ENCODE results near the gene TEX14.
"Not testable (repeated sequence)": the region's sequence is repeated elsewhere in the genome, so short reads cannot be mapped to it uniquely, and the experiment has no call there.

TEX14 gene

DNA sequence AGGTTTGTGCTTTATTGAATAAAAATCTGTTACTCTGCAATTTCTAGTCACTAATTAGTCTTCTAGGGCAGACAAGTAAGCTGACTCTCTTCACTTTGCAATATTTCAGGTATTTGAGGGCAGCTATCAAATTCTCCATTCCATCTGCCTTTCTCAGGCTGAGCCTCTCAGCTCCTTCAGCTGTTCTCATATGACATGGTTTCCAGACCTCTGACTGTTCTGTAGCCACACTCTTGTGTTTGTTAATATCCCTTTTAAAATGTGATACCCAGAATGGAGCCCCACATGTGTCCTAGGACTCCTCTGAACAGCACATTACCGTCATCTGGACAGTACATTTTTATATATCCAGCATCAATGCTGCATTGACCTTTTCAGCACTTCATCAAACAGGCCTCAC, 131.3 kb downstream of the TEX14 start:
- TF ChIP-seq, protein P1, sequence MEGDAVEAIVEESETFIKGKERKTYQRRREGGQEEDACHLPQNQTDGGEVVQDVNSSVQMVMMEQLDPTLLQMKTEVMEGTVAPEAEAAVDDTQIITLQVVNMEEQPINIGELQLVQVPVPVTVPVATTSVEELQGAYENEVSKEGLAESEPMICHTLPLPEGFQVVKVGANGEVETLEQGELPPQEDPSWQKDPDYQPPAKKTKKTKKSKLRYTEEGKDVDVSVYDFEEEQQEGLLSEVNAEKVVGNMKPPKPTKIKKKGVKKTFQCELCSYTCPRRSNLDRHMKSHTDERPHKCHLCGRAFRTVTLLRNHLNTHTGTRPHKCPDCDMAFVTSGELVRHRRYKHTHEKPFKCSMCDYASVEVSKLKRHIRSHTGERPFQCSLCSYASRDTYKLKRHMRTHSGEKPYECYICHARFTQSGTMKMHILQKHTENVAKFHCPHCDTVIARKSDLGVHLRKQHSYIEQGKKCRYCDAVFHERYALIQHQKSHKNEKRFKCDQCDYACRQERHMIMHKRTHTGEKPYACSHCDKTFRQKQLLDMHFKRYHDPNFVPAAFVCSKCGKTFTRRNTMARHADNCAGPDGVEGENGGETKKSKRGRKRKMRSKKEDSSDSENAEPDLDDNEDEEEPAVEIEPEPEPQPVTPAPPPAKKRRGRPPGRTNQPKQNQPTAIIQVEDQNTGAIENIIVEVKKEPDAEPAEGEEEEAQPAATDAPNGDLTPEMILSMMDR (IDR thresholded peaks at IDR 0.05; ENCODE audit: insufficient read depth, missing control alignments): no peak
- DNase-seq (ENCODE audit: insufficient read length, low spot score) (no peak), FAIRE-seq (no peak)

DNA sequence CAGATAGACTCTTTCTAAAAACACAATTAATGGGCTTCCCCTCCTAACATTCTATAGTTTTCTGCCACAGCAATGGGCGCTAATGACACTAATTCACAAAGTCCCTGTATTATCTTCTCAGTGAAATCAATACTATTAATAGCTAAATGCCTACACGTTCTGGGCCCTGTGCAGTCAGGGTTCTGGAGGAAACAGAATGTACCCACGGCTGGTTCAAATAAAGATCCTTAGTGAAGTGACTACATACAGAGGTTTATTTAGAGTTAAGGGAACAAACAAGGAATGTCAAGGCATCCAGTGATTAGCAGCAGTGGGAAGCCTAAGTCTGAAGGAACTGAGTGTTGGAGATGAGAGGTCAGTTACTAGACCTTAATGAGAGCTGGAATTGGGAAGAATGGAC, 133.9 kb downstream of the TEX14 start:
- DNase-seq (ENCODE audit: insufficient read length, low spot score) (no peak), FAIRE-seq (no peak)
- TF ChIP-seq, protein P1 (IDR thresholded peaks at IDR 0.05; ENCODE audit: insufficient read depth, missing control alignments): no peak

DNA sequence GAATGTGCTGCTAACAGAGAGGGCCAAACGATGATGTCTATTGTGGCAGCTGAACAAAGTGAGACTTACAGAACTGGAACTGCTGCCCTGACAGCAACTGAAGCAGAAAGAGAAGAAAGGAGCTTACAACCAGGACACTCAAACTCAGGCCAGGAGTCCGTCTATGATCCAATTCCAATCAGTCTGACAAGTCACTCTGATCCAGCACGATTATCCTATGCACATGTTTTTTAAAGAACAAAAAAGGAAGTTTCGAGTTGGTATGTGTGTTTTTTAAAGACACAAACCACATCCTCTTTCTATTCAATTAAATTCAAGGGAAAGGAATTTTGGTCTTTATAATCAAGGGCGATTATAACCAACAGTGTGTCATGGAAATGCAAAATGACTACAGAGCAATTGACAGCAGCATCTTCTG, 135.0 kb downstream of the TEX14 start:
- DNase-seq (ENCODE audit: insufficient read length, low spot score) (no peak), FAIRE-seq (no peak)
- TF ChIP-seq, protein P1 (IDR thresholded peaks at IDR 0.05; ENCODE audit: insufficient read depth, missing control alignments): no peak

DNA sequence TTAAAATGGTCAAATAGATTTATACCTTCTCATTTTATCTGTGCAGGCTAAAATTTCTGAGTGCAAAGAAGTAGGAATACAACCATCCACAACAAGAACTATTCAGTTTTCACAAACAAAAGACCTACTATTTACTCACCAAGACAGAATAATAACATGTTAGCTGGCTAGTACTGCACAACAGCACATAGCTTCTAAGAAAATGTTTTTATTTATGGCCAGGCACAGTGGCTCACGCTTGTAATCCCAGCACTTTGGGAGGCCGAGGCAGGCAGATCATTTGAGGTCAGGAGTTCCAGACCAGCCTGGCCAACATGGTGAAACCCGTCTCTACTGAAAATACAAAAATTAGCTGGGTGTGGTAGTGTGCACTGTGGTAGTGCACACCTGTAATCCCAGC, 136.7 kb downstream of the TEX14 start:
- FAIRE-seq; DNase-seq (ENCODE audit: insufficient read length, low spot score): not testable (repeated sequence)

DNA sequence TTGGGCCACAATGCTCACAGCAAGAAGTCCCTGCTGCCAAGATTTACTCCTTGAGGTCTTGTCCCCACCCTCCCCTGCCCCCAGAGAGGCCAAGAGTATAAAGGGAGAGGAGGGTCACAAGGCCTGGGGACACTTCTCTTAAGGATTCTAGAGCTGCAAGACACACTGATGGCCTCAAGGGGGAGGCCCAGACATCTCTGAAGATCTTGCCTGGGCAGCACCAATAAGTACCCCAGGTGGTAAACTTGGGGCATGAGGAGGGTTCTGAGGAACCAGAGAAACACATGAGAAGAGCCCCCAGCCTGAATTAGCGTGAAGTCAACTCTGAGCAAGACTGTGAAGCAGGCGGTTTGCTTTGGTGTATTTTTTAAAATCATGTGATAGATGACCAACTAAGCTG, 150.6 kb downstream of the TEX14 start:
- TF ChIP-seq, protein P1 (IDR thresholded peaks at IDR 0.05; ENCODE audit: insufficient read depth, missing control alignments): peak; percentile 1
- FAIRE-seq (no peak), DNase-seq (ENCODE audit: insufficient read length, low spot score) (no peak)

DNA sequence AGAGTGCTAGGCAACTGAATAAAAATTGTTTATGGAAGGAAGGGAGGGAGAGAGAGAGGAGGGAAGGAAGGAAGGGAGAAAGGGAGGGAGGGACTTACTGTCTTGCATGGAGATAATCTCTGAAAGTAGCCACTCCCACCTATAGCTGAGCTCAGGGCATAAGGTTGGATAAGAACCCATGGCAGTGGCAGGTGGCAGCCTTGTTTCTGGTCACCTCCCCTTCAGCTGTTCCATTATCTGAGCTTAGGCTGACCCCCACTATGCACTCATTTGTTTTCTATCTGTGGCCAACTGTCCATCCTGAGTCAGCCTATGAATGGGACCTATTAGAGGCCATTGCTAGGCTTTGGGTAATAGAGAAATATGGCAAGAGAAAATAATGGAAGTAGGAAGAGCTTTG, 152.1 kb downstream of the TEX14 start:
- FAIRE-seq (peak; percentile 80), DNase-seq (ENCODE audit: insufficient read length, low spot score) (no peak)
- TF ChIP-seq, protein P1 (IDR thresholded peaks at IDR 0.05; ENCODE audit: insufficient read depth, missing control alignments): no peak

DNA sequence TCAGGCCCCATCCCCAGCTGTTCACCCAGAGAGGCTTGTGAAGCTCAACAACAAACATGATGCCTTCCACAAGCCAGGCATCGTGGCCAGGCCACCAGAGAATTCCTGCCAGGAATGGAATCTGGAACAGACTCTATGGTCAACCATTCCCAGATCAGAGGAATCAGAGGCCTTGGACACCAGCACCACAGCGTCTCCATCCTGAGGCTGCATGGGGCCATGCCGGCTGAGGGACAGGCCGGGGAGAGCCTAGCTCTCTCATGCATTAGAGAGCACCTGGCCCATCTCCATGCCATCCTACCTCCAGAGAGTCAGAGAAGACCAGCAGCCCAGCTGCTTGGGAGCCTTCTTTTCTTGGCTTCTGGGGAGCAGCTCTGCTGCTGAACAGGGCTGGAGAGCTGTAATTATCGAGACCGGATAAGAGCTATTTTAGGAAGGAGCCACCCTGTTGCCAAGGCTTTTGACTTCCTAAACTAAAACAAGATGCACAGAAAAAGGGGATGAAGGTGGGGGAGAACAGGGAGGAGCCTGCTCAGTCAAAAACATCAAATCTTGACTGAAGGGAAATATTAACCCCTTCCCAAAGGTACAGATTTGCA, 152.9 kb downstream of the TEX14 start:
- DNase-seq (ENCODE audit: insufficient read length, low spot score): no peak
- TF ChIP-seq, protein P1 (IDR thresholded peaks at IDR 0.05; ENCODE audit: insufficient read depth, missing control alignments): no peak
- FAIRE-seq: no peak

DNA sequence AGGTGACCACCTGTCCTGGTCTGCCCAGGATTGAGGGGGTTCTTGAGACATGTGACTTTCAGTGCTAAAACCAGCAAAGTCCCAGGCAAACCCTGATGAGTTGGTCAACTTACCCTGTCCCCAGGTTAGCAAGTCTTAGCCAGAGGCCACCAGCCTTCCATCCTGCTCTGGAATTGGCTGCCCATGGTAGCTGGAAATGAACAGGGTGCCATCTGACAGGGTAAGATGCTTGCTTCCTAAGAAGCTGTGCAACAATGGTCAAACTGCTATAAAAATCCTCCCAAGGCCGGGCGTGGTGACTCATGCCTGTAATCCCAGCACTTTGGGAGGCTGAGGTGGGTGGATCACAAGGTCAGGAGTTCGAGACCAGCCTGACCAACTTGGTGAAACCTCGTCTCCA, 154.6 kb downstream of the TEX14 start:
- DNase-seq (ENCODE audit: insufficient read length, low spot score) (no peak), FAIRE-seq (no peak)
- TF ChIP-seq, protein P1 (IDR thresholded peaks at IDR 0.05; ENCODE audit: insufficient read depth, missing control alignments): no peak

Measured in D721Med (cell line).